Measurements from ENCODE around the gene CFHR3. TPM values are rescaled to one million over a fixed set of nuclear protein-coding genes. Genes with fewer than 3 reads are reported as not detected.

Gene CFHR3
- total and polyA plus RNA-seq, 9 of the 15 experiments (the other 6 are each of a cell fraction or from before 2014, with no cell fraction given), result 0.14 to 0.47 (median 0.24) TPM

GRCh38 chr1:196734006-196734405 lies 40.6 kb upstream of the CFHR3 start:
- Histone ChIP-seq H3K9me3 (replicated peaks; ENCODE audit: control insufficient read depth, insufficient read depth, low read depth, low read length) (no peaks in the 10 kb centered on the region; the same call in 1 of the 2 replicates), H3K36me3 (ENCODE audit: control insufficient read depth, insufficient read depth, low read length) (peaks cover 8% of the 10 kb centered on the region; the same call in 2 of the 3 replicates), H2AFZ (ENCODE audit: low read depth, low read length) (no peak overlapping the region), H3K4me3 (no peak overlapping the region), H3K27ac (ENCODE audit: extremely low read depth, low read depth, low read length) (no peak overlapping the region), H3K4me2 (ENCODE audit: insufficient read depth, low read length) (no peak overlapping the region), H3K27me3 (ENCODE audit: control insufficient read depth in 2 of 2, insufficient read depth in 2 of 2, low read length in 2 of 2) (no peaks in the 10 kb centered on the region), H3K9ac (ENCODE audit: insufficient read depth in 1 of 2, low read depth in 2 of 2, low read length in 2 of 2) (no peak overlapping the region), H3K4me1 (replicated peaks in 1 of 2; ENCODE audit: control insufficient read depth in 2 of 2, insufficient read depth in 2 of 2, low read length in 2 of 2) (no peaks in the 10 kb centered on the region), H3K9me1 (ENCODE audit: control insufficient read depth, insufficient read depth, low read length) (no peaks in the 10 kb centered on the region), H3K79me2 (ENCODE audit: control insufficient read depth, insufficient read depth, low read length) (no peaks in the 10 kb centered on the region), H4K20me1 (replicated peaks; ENCODE audit: control insufficient read depth, insufficient read depth, low read length) (no peaks in the 10 kb centered on the region)
- ChIA-PET POLR2A (no interaction called here), CTCF (ENCODE audit: low intra/inter-chr PET ratio) (no interaction called here)
- no TSS peak for BruUV-seq (replicated peaks)
- in situ Hi-C loops (cut with MboI), result loop anchor here (25.0 kb wide), 1 partner anchor 628 kb away; no protein-coding TSS in a partner anchor
- no peak for TF ChIP-seq BDP1 (IDR thresholded peaks at IDR 0.05; ENCODE audit: insufficient read depth, insufficient read length)
- no peak for TF ChIP-seq ZBTB5 (IDR thresholded peaks at IDR 0.05)
- TF ChIP-seq RBM34 (IDR thresholded peaks at IDR 0.05; ENCODE audit: borderline replicate concordance, insufficient read depth, low read length), result no peak
- TF ChIP-seq CXXC5 (CRISPR knock-in tag; IDR thresholded peaks at IDR 0.05), result no peak
- TF ChIP-seq ETV1 (tag; conservative IDR thresholded peaks at IDR 0.05; ENCODE audit: low read depth), result no peak
- TF ChIP-seq SIN3B (IDR thresholded peaks at IDR 0.05; ENCODE audit: low read depth), result no peak
- no peak for TF ChIP-seq PTRF (tag; IDR thresholded peaks at IDR 0.05)
- no peak for TF ChIP-seq HDGF (IDR thresholded peaks at IDR 0.05)
- TF ChIP-seq STAT6 (CRISPR knock-in tag; IDR thresholded peaks at IDR 0.05), result no peak
- TF ChIP-seq PHF20 (IDR thresholded peaks at IDR 0.05; ENCODE audit: partially characterized antibody), result no peak
- intact Hi-C loops (cut with micrococcal nuclease), result no loop called here
- FAIRE-seq, result no peak
- no peak for DNase-seq (ENCODE audit: extremely low read depth in 1 of 4, low spot score in 3 of 4)
- ATAC-seq, result no peak

Data from K562 (cell line).